Activated CD8-positive, alpha-beta T cell treated with anti-CD3 and anti-CD28 coated beads for 36 hours (primary cell): ENCODE results near the gene NEK7. TPM values are rescaled to one million over a fixed set of nuclear protein-coding genes. Genes with fewer than 3 reads are reported as not detected.
"Not testable (repeated sequence)": the region's sequence is repeated elsewhere in the genome, so short reads cannot be mapped to it uniquely, and the experiment has no call there.

Experiments
- ATAC-seq: fragments of 200-7000 bp; cut with Tn5 transposase; one replicate; pipeline ENCODE4 v1.10.0; 2021; ENCODE audit warnings: mild to moderate bottlenecking, moderate library complexity
- CTCF ChIA-PET: fragments of 350-600 bp; sonication (Branson Sonifier 250); formaldehyde crosslinking; loops from one replicate; lab custom pipeline; 2021; ENCODE audit warnings: antibody characterized with exemption; lab: Charles Lee
- POLR2A ChIA-PET: fragments of 350-600 bp; sonication (Branson Sonifier 250); formaldehyde crosslinking; loops from one replicate; lab custom pipeline; 2021; ENCODE audit warnings: antibody characterized with exemption; lab: Charles Lee
- DNase-seq: peaks from one replicate; pipeline ENCODE4 v3.0.0-alpha.2; 2020
- H3K27ac Mint-ChIP-seq: one replicate; pipeline ENCODE4 v1.8.0; 2021; ENCODE audit warnings: mild to moderate bottlenecking, mixed read lengths
- H3K27me3 Mint-ChIP-seq: one replicate; pipeline ENCODE4 v1.8.0; 2021; ENCODE audit warnings: mixed read lengths
- H3K36me3 Mint-ChIP-seq: one replicate; pipeline ENCODE4 v1.8.0; 2021; ENCODE audit warnings: low read depth, mixed read lengths
- H3K4me1 Mint-ChIP-seq: one replicate; pipeline ENCODE4 v1.8.0; 2021; ENCODE audit warnings: low read depth, mixed read lengths
- H3K4me3 Mint-ChIP-seq: one replicate; pipeline ENCODE4 v1.8.0; 2021; ENCODE audit warnings: mild to moderate bottlenecking, moderate library complexity, mixed read lengths
- H3K9me3 Mint-ChIP-seq: one replicate; pipeline ENCODE4 v1.8.0; 2021; ENCODE audit warnings: mixed read lengths
- CTCF ChIP-seq: fragments of 200-600 bp; IDR thresholded peaks from one replicate; pipeline ENCODE4 v1.8.0; 2022; ENCODE audit warnings: antibody characterized with exemption, mild to moderate bottlenecking
- intact Hi-C: fragments of 100-400 bp; cut with micrococcal nuclease; formaldehyde crosslinking; loops from one replicate; pipeline ENCODE4 v1.10.0; 2022
- total RNA-seq, 2 experiments: library from RNA; stranded (reverse); gene quantifications; one replicate each; pipeline ENCODE4 v1.2.3, GENCODE V29; 2021

Gene NEK7
- total RNA-seq, 2 experiments from 2014 or later, result 71.4 to 76.4 TPM

- POLR2A ChIA-PET, result interaction anchor here (1.0 kb wide), 1 partner anchor 33 kb away, joined by 3 read pairs; no protein-coding TSS in a partner anchor
- TF ChIP-seq CTCF, result no peak
- ATAC-seq (no peak), DNase-seq (no peak)
- Mint-ChIP-seq H3K4me1 (peaks cover 33% of the 10 kb centered on the region), H3K9me3 (peaks cover 30% of the 10 kb centered on the region), H3K4me3 (no peak overlapping the region), H3K27ac (no peak overlapping the region), H3K36me3 (peaks cover 22% of the 10 kb centered on the region), H3K27me3 (no peaks in the 10 kb centered on the region)
- intact Hi-C loops, result no loop called here
- CTCF ChIA-PET, result interaction anchor here (1.3 kb wide), 1 partner anchor 11 kb away, joined by 3 read pairs; no protein-coding TSS in a partner anchor
Observed at GRCh38 chr1:198220428-198220827, 63.6 kb downstream of the NEK7 start.

GRCh38 chr1:198227010-198227409 is 70.2 kb downstream of the NEK7 start:
- CTCF ChIA-PET, ATAC-seq, H3K27ac Mint-ChIP-seq, POLR2A ChIA-PET, DNase-seq, H3K27me3 Mint-ChIP-seq, H3K4me3 Mint-ChIP-seq, intact Hi-C loops: not testable (repeated sequence)
- peaks cover 17% of the 10 kb centered on the region for H3K9me3 Mint-ChIP-seq
- H3K4me1 Mint-ChIP-seq, result peaks cover 34% of the 10 kb centered on the region
- peaks cover 23% of the 10 kb centered on the region for H3K36me3 Mint-ChIP-seq

- H3K27ac Mint-ChIP-seq, DNase-seq, POLR2A ChIA-PET, H3K4me3 Mint-ChIP-seq, CTCF ChIA-PET, ATAC-seq, H3K27me3 Mint-ChIP-seq, intact Hi-C loops: not testable (repeated sequence)
- H3K4me1 Mint-ChIP-seq, result peaks cover 36% of the 10 kb centered on the region
- peaks cover 14% of the 10 kb centered on the region for H3K9me3 Mint-ChIP-seq
- H3K36me3 Mint-ChIP-seq, result peaks cover 22% of the 10 kb centered on the region
Observed at GRCh38 chr1:198227454-198227853, 70.7 kb downstream of the NEK7 start.

- Mint-ChIP-seq H3K27me3 (no peaks in the 10 kb centered on the region), H3K4me1 (peaks cover 39% of the 10 kb centered on the region), H3K27ac (no peak overlapping the region), H3K9me3 (peaks cover 9% of the 10 kb centered on the region), H3K4me3 (no peak overlapping the region), H3K36me3 (peaks cover 23% of the 10 kb centered on the region)
- POLR2A ChIA-PET, result no interaction called here
- intact Hi-C loops, result no loop called here
- TF ChIP-seq CTCF, result no peak
- ATAC-seq, result no peak
- DNase-seq, result no peak
- CTCF ChIA-PET, result interaction anchor here (1.5 kb wide), 1 partner anchor 16 kb away, joined by 4 read pairs; no protein-coding TSS in a partner anchor
Observed at GRCh38 chr1:198228925-198229324, 72.1 kb downstream of the NEK7 start.

- POLR2A ChIA-PET, result no interaction called here
- Mint-ChIP-seq H3K4me1 (peaks cover 49% of the 10 kb centered on the region), H3K9me3 (peaks cover 5% of the 10 kb centered on the region), H3K4me3 (no peak overlapping the region), H3K27me3 (no peaks in the 10 kb centered on the region), H3K36me3 (peaks cover 16% of the 10 kb centered on the region), H3K27ac (no peak overlapping the region)
- DNase-seq (no peak), ATAC-seq (no peak)
- intact Hi-C loops, result no loop called here
- TF ChIP-seq CTCF, result no peak
- CTCF ChIA-PET, result interaction anchor here (1.3 kb wide), 1 partner anchor 23 kb away, joined by 3 read pairs; no protein-coding TSS in a partner anchor
Observed at GRCh38 chr1:198231779-198232178, 75.0 kb downstream of the NEK7 start.

- CTCF ChIA-PET, result interaction anchor here (0.9 to 1.3 kb wide), 2 partner anchors 23 to 76 kb away, joined by 3 read pairs; no protein-coding TSS in a partner anchor
Observed at GRCh38 chr1:198232378-198232777, 75.6 kb downstream of the NEK7 start.

More at GRCh38 chr1:198232378-198232777, 75.6 kb downstream of the NEK7 start:
- POLR2A ChIA-PET, result no interaction called here
- no peak for TF ChIP-seq CTCF
- intact Hi-C loops, result no loop called here
- Mint-ChIP-seq H3K4me1 (peaks cover 49% of the 10 kb centered on the region), H3K27ac (no peak overlapping the region), H3K36me3 (peaks cover 13% of the 10 kb centered on the region), H3K9me3 (peaks cover 4% of the 10 kb centered on the region), H3K27me3 (no peaks in the 10 kb centered on the region), H3K4me3 (no peak overlapping the region)
- DNase-seq (no peak), ATAC-seq (no peak)
